GM12864 (cell line): ENCODE data around the gene CNGA3.

ENCODE experiments used
- DNase-seq: peaks from one replicate; pipeline ENCODE4 v3.0.0-alpha.2; 2011; ENCODE audit warnings: low read depth
- H3K4me3 ChIP-seq: 2 replicates; pipeline ENCODE4 v1.5.1; 2011; ENCODE audit warnings: mild to moderate bottlenecking, low read depth, low read length, control low read depth
- TF ChIP-seq, protein P1 (sequence below): IDR thresholded peaks from 2 replicates; pipeline ENCODE4 v1.5.1; 2011; ENCODE audit warnings: low read depth, mild to moderate bottlenecking, moderate library complexity, low read length, control low read depth, inconsistent platforms; ENCODE audit errors: missing control alignments

Gene CNGA3

GRCh38 chr2:98367721-98368120, 21.5 kb downstream of the CNGA3 start:
- no peak overlapping the region for H3K4me3 ChIP-seq
- DNase-seq, result no peak
- TF ChIP-seq, protein P1, sequence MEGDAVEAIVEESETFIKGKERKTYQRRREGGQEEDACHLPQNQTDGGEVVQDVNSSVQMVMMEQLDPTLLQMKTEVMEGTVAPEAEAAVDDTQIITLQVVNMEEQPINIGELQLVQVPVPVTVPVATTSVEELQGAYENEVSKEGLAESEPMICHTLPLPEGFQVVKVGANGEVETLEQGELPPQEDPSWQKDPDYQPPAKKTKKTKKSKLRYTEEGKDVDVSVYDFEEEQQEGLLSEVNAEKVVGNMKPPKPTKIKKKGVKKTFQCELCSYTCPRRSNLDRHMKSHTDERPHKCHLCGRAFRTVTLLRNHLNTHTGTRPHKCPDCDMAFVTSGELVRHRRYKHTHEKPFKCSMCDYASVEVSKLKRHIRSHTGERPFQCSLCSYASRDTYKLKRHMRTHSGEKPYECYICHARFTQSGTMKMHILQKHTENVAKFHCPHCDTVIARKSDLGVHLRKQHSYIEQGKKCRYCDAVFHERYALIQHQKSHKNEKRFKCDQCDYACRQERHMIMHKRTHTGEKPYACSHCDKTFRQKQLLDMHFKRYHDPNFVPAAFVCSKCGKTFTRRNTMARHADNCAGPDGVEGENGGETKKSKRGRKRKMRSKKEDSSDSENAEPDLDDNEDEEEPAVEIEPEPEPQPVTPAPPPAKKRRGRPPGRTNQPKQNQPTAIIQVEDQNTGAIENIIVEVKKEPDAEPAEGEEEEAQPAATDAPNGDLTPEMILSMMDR, result no peak

DNA sequence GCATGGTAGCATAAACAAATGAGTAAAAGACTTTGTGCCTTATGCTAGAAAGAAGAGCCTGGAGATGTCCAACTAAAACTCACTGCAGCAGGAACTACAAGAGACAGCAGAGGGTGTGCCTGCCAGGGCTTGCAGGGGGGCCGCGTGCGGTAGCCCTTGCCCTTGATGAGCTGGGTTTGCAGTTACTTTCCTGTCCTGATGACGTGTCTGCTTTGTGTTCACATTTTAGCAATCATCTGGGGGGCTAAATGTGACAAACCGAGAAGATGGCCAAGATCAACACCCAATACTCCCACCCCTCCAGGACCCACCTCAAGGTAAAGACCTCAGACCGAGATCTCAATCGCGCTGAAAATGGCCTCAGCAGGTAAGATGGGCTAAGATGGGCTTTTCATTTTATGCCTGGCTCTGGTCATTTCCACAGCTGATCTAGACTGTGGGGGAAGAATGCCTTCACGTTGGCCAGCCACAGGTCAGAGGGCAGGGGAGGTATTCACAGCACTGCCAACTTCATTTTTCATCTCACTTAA, 23.5 kb downstream of the CNGA3 start:
- TF ChIP-seq, protein P1, result no peak
- no peak for DNase-seq
- H3K4me3 ChIP-seq, result no peak overlapping the region

DNA sequence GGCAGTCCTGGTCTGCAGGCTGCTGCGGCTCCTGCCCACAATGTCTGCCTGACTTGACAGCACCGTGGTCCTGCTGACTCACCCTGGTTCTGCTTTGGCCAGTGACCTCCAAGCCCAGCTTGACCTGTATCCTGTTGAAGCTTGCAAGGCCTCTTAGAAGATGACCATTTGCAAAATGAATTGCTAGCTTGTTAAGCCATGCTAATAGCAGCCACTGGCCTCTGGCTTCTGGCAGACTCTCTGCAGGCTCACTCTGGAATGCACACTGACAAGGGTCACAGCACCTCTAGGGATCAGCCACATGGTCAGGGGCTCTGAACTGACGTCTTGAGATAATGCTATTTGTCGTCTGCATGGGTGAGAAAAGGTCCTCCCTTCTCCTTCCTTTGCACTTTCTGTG, 25.9 kb downstream of the CNGA3 start:
- no peak for DNase-seq
- no peak overlapping the region for H3K4me3 ChIP-seq
- TF ChIP-seq, protein P1, result no peak

DNA sequence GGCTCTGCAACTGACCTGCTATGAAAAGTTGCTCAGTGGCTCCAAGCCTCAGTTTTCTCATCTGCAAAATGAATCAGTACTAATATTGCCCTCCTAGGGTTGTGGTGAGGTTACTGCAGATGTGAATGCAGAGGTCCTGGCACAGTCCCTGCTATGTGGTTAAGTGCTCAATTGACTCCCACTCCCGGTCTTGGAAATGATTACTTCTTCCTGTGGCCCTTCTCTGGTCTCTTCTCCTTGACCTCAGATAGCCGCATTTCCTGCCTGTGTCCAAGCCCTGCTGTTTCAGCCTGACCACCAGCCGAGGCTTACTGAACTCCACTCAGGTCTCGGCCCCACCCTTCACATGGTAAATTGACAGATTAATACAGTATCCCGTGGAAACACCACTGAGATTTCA, 26.3 kb downstream of the CNGA3 start:
- no peak for DNase-seq
- TF ChIP-seq, protein P1, result no peak
- no peak overlapping the region for H3K4me3 ChIP-seq

DNA sequence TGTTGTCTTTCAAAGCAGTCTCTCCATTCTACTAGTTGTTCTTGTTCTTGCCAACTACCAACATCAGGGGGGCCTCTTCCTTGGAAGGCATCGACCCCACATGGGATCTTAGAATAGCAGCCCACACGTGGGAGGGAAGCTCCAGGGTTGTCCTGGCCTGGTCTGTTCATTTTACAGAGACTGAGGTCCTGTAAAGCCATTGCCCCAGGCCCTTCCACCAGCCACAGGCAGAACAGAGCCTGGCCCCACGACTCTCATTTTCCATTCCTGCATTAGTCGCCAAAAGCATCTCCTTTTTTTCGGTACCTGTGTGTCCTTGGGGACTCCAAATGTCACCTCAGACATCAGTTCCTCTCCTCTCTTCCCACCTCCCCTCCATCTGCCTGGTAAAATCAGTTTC, 28.0 kb downstream of the CNGA3 start:
- DNase-seq, result no peak
- H3K4me3 ChIP-seq, result no peak overlapping the region
- TF ChIP-seq, protein P1, result no peak

DNA sequence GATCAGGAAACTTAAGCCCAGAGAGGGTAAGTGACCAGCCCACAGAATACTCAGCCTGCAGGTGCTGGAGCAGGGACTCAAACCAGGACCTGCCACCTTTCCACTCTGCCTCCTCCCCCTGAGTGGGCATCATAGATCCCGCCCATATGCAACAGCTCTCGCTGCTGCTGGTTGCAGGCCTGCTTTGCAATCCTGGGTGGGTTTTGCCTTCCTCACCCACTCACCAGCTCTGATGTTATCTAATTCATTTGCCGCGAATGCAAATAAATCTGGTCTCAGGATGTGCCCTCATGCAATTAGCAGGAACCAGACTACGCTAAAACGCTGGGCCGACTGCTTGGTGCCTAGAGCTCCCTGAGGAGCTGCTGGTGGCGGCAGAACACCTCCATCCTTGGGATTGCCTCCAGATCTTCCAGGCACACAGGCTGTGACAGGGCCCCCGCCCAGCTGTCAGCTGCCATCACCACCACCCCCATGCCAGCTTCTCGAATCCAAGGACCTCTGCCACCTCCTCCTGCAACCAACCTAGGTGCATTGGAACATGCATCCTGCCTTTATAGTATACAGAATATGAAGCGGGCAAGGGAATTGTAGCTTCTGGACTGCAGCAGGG, 28.8 kb downstream of the CNGA3 start:
- H3K4me3 ChIP-seq, result no peak overlapping the region
- TF ChIP-seq, protein P1, result no peak
- DNase-seq, result no peak

DNA sequence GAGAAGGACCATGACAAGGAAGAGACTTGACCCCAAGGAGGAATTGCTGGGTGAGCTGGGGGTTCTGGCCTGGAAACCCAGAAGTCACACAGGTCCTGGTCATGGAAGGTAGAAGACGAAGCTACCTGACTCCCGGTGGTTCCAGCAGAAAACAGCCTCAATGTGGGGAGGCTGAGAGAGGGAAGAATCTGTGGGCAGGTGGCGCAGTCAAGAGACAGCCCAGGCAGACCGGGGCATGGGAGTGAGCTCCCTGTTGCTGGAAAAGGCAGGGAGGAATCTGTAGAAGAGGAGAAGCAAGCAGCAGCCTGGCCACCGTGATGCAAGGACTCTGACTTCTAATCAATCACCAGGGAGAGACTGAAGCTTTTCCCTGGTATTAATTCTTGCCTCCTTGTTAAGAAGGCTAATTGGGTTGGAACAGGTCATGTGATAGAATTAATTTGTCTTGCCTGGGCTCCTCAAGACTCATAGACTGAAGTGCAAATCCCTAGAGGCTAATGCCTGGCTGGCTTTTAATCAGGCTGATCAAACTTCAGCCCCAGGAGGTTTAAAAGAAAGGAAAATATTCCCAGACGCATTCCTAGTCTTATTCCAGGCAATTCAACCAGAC, 30.1 kb downstream of the CNGA3 start:
- no peak for DNase-seq
- TF ChIP-seq, protein P1, result no peak
- H3K4me3 ChIP-seq, result no peak overlapping the region
